IMR-90 (cell line): ENCODE results near the gene PHC2.

ENCODE experiments used
- BHLHE40 ChIP-seq: fragments of 150-350 bp; IDR thresholded peaks from 2 replicates; pipeline ENCODE4 v1.6.1; 2016; ENCODE audit warnings: mild to moderate bottlenecking, low read depth, low read length
- FOS ChIP-seq: fragments of 150-350 bp; IDR thresholded peaks from 2 replicates; pipeline ENCODE4 v1.6.1; 2016; ENCODE audit warnings: low read depth, low read length
- MAFK ChIP-seq: IDR thresholded peaks from 2 replicates; pipeline ENCODE4 v1.6.1; 2012; ENCODE audit warnings: low read depth, low read length, improper control_type of control experiment
- POLR2A ChIP-seq: IDR thresholded peaks from 2 replicates; pipeline ENCODE4 v1.6.1; 2012; ENCODE audit warnings: mild to moderate bottlenecking, low read depth, low read length
- TF ChIP-seq, protein P1 (sequence below): conservative IDR thresholded peaks from 2 replicates; pipeline ENCODE4 v1.5.1; 2012; ENCODE audit warnings: mild to moderate bottlenecking, low read depth, low read length, improper control_type of control experiment

DNA sequence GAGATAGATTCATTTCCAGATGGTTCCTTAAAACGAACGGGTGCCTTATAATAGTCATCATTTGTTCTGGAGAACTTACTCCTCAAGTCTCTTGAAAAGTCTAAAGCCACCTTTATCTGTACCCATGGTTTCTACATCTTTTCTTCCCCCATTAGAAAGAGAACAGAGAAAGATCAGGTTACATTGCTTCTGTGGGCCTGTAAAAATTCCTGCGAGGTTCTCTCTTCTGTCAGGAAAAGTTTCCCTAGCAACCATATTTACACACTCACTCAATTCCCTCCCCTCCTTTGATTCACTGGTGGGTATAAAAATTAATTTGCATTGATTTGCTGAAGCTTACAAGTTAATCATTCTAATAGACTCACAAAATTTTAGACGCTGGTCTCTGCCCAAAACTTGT lies 6.7 kb downstream of the PHC2 start:
- TF ChIP-seq, protein P1, sequence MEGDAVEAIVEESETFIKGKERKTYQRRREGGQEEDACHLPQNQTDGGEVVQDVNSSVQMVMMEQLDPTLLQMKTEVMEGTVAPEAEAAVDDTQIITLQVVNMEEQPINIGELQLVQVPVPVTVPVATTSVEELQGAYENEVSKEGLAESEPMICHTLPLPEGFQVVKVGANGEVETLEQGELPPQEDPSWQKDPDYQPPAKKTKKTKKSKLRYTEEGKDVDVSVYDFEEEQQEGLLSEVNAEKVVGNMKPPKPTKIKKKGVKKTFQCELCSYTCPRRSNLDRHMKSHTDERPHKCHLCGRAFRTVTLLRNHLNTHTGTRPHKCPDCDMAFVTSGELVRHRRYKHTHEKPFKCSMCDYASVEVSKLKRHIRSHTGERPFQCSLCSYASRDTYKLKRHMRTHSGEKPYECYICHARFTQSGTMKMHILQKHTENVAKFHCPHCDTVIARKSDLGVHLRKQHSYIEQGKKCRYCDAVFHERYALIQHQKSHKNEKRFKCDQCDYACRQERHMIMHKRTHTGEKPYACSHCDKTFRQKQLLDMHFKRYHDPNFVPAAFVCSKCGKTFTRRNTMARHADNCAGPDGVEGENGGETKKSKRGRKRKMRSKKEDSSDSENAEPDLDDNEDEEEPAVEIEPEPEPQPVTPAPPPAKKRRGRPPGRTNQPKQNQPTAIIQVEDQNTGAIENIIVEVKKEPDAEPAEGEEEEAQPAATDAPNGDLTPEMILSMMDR = no peak
- TF ChIP-seq MAFK = no peak
- no peak for TF ChIP-seq FOS
- TF ChIP-seq BHLHE40 = no peak
- TF ChIP-seq POLR2A = no peak
